Measurements from ENCODE around the gene CENPQ. TPM values are rescaled to one million over a fixed set of nuclear protein-coding genes. Genes with fewer than 3 reads are reported as not detected.

Gene CENPQ
- total and polyA plus RNA-seq, 2 of the 8 experiments (the other 6 are each of a cell fraction or from before 2014, with no cell fraction given) = 9.4 to 19.6 TPM

DNA sequence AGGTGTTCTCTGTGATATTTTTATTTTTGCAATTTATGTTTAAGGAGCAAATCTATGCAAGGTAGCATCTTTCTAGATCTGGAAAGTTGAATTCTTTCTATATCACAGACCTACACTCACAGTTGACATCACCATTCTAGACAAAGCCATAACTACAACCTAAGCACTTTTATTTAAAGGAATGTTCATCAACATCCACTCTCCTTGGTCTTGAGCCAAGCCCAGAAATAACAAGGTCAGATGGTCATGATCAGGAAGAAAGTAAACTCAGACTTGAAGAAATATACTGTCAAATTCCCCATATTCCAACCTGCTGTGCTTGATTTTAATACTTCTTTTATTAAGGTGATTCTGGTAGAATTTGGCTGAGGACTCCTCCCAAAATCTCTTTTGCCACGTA is 32.3 kb upstream of the CENPQ start:
- H4K91ac ChIP-seq (replicated peaks; ENCODE audit: insufficient read length, low read length) = no peak overlapping the region
- H3K9ac ChIP-seq (replicated peaks in 1 of 4; ENCODE audit: extremely low read depth in 1 of 4, low read depth in 3 of 4, low read length in 3 of 4) = no peak overlapping the region
- H2BK12ac ChIP-seq (ENCODE audit: low read depth, low read length) = no peak overlapping the region
- H3K4me3 ChIP-seq (ENCODE audit: extremely low read depth in 1 of 4, insufficient read depth in 2 of 4, low read depth in 3 of 4, low read length in 4 of 4) = no peak overlapping the region
- H3K4me1 ChIP-seq (replicated peaks in 1 of 4; ENCODE audit: control insufficient read depth in 3 of 4, insufficient read depth in 4 of 4, low read length in 3 of 4) = no peaks in the 10 kb centered on the region
- no peak overlapping the region for H4K8ac ChIP-seq (ENCODE audit: extremely low read depth, insufficient read depth, low read length)
- FAIRE-seq (no peak), DNase-seq (ENCODE audit: low read depth in 1 of 2, low spot score in 2 of 2) (no peak)
- 87% methylated on average over 1 of the region's 1 CpG; no CpG with 5 or more reads in 1 of the 2 experiments for WGBS, 2 experiments (ENCODE audit: extremely low coverage in 1 of 2, insufficient coverage in 1 of 2, insufficient read length in 1 of 2, insufficient replicate concordance in 2 of 2, low coverage in 1 of 2, low lambda C conversion rate in 2 of 2, missing lambda C conversion rate in 1 of 2)
- no peak overlapping the region for H2BK120ac ChIP-seq (replicated peaks; ENCODE audit: low read depth, low read length)
- H3K36me3 ChIP-seq (ENCODE audit: control insufficient read depth in 2 of 4, insufficient read depth in 4 of 4, low read length in 3 of 4) = peaks cover 0 to 4% (median 0%) of the 10 kb centered on the region in 4 experiments; a peak in 2 of 8 replicates
- no peak overlapping the region for H3K56ac ChIP-seq (replicated peaks; ENCODE audit: insufficient read length, low read depth, low read length)
- H3K18ac ChIP-seq (ENCODE audit: extremely low read depth, low read length) = no peak overlapping the region
- H3K23me2 ChIP-seq (ENCODE audit: low read depth, low read length) = no peaks in the 10 kb centered on the region
- no peak overlapping the region for H3K27ac ChIP-seq (ENCODE audit: low read depth, low read length)
- no peak overlapping the region for H2BK5ac ChIP-seq (ENCODE audit: low read depth, low read length)
- H2AFZ ChIP-seq (ENCODE audit: low read length) = no peak overlapping the region
- H2AK5ac ChIP-seq (ENCODE audit: low read depth, low read length) = no peak overlapping the region
- no peaks in the 10 kb centered on the region for H3K79me2 ChIP-seq (ENCODE audit: control insufficient read depth in 1 of 2, insufficient read depth in 2 of 2, low read length in 2 of 2)
- no peak overlapping the region for H3K4me2 ChIP-seq (ENCODE audit: insufficient read depth in 1 of 2, low read depth in 2 of 2, low read length in 2 of 2)
- H3K4ac ChIP-seq (replicated peaks; ENCODE audit: insufficient read length, low read depth, low read length) = no peak overlapping the region
- no peak overlapping the region for H3K14ac ChIP-seq (ENCODE audit: insufficient read length)
- H3K79me1 ChIP-seq (ENCODE audit: low read depth, low read length) = no peaks in the 10 kb centered on the region
- TF ChIP-seq CTBP2 (IDR thresholded peaks at IDR 0.05; ENCODE audit: borderline replicate concordance, insufficient read depth, insufficient read length, low read length) (no peak), YY1 (IDR thresholded peaks at IDR 0.05; ENCODE audit: low read depth, low read length) (no peak), SIN3A (conservative IDR thresholded peaks at IDR 0.05 in 1 of 2, IDR thresholded peaks at IDR 0.05 in 1 of 2; ENCODE audit: low read depth in 1 of 2, low read length in 2 of 2) (no peak), TEAD4 (IDR thresholded peaks at IDR 0.05; ENCODE audit: low read depth, low read length) (no peak), JUN (IDR thresholded peaks at IDR 0.05; ENCODE audit: low read depth, low read length) (no peak), CBX8 (IDR thresholded peaks at IDR 0.05; ENCODE audit: borderline replicate concordance, low read depth, low read length) (no peak), BCL11A (IDR thresholded peaks at IDR 0.05; ENCODE audit: low read depth in 2 of 2, low read length in 2 of 2) (no peak), EZH2 (IDR thresholded peaks at IDR 0.05; ENCODE audit: low read depth, low read length, severe bottlenecking) (no peak)
- TF ChIP-seq, protein P1, sequence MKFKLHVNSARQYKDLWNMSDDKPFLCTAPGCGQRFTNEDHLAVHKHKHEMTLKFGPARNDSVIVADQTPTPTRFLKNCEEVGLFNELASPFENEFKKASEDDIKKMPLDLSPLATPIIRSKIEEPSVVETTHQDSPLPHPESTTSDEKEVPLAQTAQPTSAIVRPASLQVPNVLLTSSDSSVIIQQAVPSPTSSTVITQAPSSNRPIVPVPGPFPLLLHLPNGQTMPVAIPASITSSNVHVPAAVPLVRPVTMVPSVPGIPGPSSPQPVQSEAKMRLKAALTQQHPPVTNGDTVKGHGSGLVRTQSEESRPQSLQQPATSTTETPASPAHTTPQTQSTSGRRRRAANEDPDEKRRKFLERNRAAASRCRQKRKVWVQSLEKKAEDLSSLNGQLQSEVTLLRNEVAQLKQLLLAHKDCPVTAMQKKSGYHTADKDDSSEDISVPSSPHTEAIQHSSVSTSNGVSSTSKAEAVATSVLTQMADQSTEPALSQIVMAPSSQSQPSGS (IDR thresholded peaks at IDR 0.05; ENCODE audit: low read length) = no peak
- TF ChIP-seq, protein P2, sequence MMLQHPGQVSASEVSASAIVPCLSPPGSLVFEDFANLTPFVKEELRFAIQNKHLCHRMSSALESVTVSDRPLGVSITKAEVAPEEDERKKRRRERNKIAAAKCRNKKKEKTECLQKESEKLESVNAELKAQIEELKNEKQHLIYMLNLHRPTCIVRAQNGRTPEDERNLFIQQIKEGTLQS (IDR thresholded peaks at IDR 0.05; ENCODE audit: insufficient read depth, low read depth, low read length) = no peak
- no peaks in the 10 kb centered on the region for H3K9me3 ChIP-seq (ENCODE audit: insufficient read depth in 2 of 2, low read depth in 1 of 2, low read length in 1 of 2)
- no peak overlapping the region for H2BK15ac ChIP-seq (ENCODE audit: low read length)
- POLR2A ChIA-PET (ENCODE audit: partially characterized antibody) = no interaction called here
- CTCF ChIA-PET (ENCODE audit: partially characterized antibody) = interaction anchor here (1.6 kb wide), 1 partner anchor 20 kb away, joined by 4 read pairs; no protein-coding TSS in a partner anchor
- H3K23ac ChIP-seq (ENCODE audit: insufficient read length) = no peak overlapping the region
- no peak overlapping the region for H2BK20ac ChIP-seq (ENCODE audit: low read length)
- no peaks in the 10 kb centered on the region for H4K20me1 ChIP-seq (replicated peaks in 1 of 2; ENCODE audit: control insufficient read depth in 1 of 2, insufficient read depth in 2 of 2, low read length in 2 of 2)
- H3K27me3 ChIP-seq (replicated peaks in 1 of 4; ENCODE audit: control insufficient read depth in 3 of 4, extremely low read depth in 1 of 4, insufficient read depth in 3 of 4, low read length in 3 of 4) = no peaks in the 10 kb centered on the region
- H4K5ac ChIP-seq (ENCODE audit: insufficient read length, low read depth, low read length) = no peak overlapping the region

Data from H1 (cell line).